Skin of body (tissue), 2 donors: ENCODE data around the gene CYTH1. TPM values are rescaled to one million over a fixed set of nuclear protein-coding genes. Genes with fewer than 3 reads are reported as not detected.
"Not testable (repeated sequence)": the region's sequence is repeated elsewhere in the genome, so short reads cannot be mapped to it uniquely, and the experiment has no call there.

Experiments used
- DNase-seq: peaks from one replicate; lab custom pipeline; 2025; lab: John Stamatoyannopoulos, UW
- total RNA-seq: library from RNA; depleted of rRNA; stranded (reverse); fragments of >200 nt; gene quantifications from one replicate; pipeline ENCODE4 v1.2.3, GENCODE V29; 2014

Gene CYTH1
- total RNA-seq, 1 donor from 2014 or later, result 32.6 TPM

DNA sequence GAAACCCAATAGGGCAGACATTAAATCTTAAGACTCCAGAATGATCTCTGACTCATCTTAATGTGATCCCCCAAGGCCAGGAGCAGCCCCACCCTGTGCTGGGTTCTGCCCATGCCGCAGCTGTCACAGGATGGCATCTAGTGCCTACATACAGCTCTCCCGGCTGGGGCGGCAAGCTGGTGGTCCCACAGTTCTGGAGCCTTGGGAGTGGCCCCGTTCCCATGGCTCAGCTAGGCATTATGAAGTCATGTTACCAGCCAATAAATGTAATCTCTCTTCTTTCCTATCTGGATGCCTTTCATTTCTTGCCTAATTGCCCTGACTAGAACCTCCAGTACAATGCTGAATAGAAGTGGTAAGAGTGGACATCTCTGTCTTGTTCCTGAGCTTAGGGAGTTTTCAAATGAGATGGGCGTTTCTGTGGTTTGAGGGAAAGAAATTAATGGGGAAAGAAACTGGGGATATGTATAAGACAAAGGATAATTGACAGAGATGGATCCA lies 109.2 kb downstream of the CYTH1 start:
- DNase-seq, result no peak

DNA sequence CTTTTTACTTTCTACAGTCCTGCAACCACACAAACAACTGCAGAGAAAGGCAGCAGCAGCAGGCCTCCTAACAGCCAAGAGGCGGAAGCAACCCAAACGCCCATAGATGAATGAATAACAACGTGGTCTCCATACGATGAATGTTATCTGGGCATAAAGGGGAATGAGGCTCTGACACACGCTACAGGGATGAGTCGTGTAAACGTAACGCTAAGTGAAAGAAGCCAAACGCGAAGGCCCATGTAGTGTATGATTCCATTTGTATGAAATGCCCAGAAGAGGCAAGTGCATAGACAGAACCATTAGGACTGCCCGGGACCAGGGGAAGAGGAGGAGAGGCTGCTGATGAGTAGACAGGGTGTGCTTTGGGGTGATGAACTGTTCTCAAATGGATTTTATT lies 110.1 kb downstream of the CYTH1 start:
- no peak for DNase-seq

DNA sequence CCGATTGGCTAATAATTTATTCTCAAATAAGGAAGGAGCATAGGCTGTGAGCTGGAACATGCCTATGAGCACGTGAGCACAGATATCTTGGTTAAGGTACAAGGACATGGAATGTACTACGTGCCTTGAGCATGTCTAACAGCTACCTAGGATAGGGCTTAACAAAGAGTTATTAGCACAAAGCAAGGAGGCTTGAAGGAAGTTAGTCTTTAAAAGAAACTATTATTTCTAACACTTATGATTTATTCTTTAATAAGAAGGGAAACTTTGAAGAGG lies 110.4 kb downstream of the CYTH1 start:
- not testable (repeated sequence) for DNase-seq

DNA sequence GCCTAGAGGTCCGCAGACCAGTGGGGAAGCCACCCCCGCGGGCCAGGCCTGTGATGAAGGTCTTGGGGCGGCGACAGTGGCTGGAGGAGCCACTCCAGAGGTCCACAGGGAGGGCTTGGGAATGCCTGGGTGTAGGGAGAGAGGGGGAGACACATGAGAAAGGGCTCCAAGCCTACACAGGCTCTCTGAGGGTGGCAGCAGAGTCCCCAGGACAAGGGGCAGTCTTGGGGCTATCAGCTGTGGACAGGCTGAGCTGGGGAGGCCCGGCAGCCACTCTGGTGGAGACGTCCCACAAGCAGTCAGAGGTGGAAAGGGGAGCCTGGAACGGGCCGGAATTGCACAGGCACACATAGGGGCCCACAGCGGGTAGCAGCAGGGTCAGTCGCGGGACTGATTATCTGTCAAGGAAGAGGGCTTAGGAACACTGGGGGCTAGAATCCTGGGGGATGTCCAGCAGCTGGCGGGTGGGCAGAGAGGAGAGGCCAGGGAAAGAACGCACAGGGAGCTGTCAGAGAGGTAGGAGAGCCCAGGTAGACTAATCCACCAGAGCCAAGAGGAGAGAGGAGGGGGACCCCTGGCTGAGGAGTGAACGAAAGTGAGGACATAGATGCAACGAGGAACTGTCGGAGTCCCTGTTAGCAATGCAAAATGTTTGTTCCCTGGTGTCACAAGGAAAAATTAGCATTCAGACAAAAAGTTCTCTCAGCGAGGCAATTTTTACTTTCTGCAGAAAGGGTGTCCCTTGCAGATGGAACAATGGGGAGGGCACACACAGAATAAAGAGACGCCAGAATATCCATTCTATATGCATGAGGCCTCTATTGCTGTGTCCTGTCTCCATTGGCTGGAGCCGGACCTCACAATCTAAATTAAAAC lies 111.0 kb downstream of the CYTH1 start:
- no peak for DNase-seq

DNA sequence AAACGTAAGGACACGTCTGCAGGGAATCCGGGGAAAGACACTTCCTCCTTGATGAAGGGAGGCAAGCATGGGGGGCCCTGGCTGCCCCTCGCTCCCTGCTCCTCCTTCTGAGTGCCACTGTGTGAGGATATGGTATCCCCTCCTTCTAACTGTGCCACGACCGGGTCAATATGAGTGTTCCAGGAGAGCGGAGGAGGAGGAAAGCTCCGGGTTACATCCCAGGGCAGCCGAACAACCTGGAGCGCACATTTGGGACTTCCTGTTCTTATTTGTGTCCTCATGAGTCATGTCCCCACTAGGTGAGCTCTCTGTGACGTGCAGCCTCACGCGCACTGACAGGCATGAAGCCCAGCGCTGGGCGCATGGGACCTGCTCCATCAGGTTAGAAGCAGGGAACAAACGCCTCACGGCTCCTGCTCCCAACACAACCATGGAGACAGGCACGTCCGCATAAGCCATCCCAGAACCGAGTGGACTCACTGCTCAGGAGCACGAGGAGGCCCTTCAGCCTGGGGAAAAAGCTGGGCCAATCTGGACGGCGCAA lies 112.0 kb downstream of the CYTH1 start:
- no peak for DNase-seq

DNA sequence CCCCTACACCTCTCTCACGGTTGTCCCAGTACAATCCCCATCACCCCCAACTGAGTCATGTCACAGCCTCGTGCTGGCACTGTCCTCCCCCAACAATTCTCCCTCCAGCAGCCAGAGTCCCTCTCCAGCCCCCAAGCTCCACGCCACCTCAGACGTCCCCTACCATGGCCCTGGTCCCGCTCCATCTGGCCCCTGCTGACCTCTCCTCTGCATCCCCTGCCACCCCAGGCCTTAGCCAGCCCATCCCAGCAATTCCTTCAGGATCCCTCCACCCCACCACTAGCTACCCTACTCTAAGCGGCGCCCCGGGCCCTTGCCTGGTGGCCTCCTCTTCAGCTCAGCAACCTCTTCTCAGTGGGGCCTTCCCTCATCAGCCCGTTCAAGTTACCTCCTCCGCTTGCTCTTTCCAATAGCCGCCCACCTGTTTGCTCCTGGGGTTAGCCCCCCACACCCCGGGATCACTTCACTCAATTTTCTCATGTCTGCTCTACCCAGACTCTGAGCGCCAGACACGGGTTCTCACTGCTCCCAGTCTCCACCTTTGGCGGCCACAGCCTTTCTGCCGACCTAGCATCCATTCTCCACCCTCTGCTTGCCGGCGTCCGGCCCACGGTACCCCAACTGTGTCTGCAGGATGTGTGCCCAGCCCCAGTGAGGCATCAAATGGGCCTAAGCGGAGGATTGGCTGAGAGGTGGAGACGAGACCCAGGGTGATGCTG lies 112.7 kb downstream of the CYTH1 start:
- DNase-seq, result no peak

DNA sequence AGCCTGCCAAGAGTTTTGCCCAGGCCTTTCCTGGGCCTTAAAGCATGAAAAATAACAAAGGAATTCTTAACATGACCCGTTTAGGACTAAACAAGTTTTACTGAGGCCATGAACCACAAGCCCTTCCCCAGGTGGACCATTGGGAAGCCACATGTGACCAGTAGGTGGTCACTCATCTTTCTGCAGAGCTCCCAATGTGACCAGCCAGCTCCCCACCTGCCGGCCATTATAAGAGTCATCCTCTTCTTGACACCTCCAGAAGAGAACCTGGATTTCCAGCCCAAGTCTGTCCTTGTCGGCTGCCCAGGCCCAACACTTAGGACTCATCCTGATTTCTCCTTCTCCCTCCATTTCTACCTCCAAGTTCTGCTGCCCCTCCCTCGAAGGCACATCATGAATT lies 113.2 kb downstream of the CYTH1 start:
- DNase-seq, result no peak

DNA sequence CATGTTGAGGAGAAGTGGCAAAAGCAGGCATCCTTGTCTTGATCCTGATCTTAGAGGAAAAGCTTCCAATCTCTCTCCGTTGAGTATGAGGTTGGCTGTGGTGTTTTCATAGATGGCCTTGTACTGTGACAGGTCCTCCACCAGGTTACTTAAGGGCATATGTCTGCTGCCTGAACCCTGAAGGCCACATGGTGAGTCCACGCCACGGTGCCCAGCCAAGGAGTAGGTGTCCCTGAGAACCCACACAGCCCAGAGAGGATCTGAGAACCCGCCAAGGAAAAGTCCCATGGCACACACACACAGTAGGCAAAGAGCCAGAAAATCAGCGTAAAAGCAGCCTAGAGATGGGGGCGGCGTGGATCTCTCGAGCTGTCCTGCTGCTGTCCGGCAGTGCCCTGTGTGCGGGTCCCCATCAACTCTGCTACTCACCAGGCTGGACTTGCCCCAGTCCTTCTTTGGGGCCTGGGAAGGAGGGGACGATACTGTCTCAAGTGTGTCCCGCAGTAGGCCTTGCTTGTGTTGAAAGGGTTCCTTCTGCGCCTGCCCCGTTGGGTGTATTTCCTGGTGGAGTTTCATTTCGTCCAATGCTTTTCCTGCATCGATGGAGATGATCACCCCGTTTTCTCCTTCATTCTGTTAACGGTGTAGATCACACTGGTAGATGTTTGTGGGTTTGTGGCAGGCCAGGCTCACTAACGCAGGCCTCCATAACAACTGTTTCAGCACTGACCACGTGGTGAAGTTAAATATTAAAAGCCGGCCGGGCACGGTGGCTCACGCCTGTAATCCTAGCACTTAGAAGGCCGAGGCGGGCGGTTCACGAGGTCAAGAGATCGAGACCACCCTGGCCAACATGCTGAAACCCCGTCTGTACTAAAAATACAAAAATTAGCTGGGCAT lies 114.1 kb downstream of the CYTH1 start:
- DNase-seq, result no peak

DNA sequence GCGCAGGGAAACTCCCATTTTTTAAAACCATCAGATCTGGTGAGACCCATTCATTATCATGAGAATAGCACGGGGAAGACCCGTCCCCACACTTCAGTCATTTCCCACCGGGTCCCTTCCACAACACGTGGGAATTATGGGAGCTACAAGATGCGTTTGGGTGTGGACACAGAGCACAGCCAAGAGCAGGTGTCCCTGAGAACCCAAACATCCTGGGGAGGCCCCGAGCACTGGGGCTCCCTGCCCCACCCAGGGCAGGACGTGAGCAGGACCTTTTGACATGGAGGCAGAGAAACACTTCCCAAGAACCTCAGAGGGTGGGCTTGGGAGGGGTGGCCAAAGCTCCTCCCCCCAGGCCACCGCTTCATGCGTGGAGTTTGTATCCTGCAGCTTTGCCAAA lies 115.0 kb downstream of the CYTH1 start:
- DNase-seq, result no peak

DNA sequence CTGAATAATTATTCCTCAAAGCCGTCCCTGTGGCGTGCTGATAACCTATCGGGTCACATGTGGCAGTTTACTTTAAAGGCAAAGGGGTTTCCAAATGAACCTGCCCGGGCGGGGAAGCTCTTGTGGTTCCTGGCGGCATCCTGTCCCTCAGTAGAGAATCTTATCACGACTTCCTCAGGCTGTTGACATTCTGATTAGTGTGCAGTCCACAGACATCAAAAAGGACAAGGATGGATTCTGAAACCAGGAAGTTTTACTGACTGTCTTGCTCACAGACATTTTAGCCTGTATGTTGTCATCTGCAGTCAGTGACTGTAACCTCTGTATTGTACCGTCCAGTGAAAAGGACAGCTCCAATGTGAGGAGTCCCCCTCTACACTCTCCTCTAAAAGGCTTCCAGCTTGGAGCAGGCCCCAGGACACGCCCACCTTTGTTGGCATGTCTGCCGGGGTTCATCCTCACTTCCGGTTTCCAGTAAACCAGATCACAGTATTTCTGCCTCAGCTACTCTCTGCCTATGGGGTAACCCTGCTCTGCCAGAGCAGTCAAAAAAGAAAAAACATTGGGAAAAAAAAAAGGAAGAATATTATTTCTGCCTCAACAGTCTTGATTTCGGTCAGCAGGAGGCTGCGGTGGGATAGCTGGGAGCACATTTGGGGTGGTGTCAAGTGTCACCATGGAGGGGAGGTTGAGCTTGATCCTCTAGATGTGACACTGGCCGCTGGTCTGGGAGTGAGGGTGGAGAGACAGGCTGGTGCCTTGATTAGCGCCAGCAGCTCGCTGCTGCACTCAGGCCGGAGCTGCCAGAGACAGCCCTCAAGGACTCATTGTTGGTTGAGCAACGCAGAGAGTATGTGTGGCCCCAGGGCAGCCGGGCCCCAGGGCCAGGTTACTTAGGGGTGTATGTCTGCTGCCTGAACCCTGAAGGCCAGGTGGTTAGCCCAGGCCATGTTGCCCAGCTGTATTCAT lies 115.8 kb downstream of the CYTH1 start:
- no peak for DNase-seq

DNA sequence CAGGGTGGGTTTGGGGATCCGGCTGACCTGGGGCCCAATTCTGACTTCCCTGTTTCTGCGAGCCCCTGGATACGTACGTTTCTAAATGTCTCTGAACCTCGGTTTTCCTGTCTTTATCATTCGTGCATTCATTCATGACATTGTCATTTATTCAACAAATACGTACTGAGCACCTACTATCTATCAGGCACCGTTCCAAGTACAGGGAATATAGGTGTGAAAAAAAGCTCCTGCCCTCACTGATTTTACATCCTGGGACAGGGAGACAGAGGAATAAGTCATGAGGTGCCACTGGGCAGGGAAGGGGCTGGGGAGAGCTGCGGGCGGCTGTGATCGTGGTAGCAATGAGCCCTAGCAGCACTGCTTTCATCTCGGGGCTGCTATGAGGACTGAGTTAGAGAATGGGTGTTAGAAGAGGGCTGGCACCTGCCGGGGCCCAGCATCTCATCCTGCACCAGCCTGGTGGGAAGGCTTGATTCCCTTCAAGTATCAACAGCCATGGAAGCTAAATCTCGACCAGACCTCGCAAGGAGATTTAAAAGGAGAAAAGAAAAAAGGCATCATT lies 116.6 kb downstream of the CYTH1 start:
- no peak for DNase-seq

DNA sequence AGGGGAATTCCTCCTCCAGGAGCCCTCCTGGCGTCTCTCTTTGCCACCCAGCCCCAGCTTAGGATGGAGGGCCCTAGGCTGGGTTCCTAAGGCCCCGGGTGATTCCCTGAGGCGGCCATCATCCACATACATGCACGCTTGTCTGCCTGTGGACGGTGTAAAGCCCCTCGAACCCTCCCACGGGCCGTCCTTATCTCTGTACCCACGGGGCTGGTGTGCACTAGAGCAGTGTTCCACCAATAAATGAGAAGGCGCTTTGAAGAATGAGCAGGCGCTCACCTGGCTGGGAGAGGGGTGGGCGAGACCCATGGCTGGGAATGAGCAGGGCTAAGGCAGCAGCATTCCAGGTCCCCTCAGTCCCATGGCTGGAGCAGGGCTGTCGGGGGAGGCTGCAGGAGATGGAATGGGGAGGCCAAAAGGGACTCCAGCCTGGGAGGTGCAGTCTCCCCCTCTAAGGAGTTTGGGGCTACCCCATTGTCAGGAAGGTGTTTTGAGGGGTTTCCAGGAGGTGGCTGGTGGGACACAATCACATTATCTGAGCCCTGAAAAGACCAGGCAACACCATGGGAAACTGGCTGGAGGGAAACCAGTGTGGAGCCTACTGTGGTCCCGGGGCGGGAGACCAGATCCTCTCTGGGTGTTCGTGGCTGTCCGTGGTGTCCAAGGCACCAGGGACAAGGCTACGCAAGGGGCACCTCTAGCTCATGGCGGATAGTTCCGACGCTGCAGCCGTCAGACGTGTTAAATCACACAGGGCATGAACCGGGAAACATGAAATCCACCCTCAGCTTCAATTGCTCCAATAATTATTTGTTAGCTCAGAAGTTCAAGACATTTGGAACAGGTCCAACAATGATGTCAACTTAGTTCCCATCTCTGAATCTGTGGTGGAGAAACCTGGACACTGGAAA lies 117.3 kb downstream of the CYTH1 start:
- no peak for DNase-seq

DNA sequence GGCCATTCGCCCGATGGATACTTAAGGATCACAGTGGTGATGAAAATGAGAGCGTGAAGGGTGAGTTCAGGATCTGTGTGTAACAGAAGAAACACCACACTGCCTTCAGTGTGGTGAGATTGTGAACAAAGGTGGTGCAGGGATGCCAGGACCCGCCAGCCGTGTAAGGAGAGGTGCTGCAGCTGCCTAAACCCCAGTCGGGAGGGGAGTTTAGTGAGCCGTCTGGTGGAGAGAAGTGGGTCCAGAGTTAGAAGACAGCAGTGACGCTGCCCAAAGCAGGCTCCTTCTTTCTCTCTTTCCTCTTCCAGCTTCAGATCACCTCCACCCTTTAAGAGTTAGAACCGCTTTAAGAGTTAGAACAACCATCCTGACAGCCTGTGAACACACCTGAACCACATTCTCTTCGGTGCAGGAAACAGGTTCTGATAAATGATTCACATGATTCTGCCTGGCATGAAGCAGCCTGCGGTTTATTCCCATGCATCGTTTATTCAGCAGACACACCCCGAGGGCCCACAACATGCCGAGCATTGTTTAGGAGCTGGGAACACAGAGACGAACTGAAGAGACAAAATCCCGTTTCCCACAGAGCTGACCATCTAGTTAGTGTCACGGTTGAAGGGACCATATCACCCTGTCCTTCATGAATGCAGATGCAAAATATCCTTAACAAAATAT lies 120.8 kb downstream of the CYTH1 start:
- DNase-seq, result no peak

DNA sequence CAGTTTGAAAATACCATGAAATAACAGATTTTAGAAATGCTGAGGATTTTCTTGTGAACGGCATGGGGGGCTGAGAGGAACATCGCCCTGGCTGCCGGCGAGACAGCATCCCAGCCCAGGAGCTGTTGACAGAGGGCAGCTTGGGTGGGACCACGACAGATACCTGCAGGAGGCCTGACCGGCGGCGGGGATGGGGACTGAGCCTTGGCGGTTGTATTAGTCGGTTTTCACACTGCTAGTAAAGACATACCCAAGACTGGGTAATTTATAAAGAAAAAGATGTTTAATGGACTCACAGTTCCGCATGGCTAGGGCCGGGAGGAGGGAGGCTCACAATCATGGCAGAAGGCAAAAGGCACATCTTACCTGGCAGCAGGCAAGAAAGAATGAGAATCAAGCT lies 122.5 kb downstream of the CYTH1 start:
- DNase-seq, result no peak

DNA sequence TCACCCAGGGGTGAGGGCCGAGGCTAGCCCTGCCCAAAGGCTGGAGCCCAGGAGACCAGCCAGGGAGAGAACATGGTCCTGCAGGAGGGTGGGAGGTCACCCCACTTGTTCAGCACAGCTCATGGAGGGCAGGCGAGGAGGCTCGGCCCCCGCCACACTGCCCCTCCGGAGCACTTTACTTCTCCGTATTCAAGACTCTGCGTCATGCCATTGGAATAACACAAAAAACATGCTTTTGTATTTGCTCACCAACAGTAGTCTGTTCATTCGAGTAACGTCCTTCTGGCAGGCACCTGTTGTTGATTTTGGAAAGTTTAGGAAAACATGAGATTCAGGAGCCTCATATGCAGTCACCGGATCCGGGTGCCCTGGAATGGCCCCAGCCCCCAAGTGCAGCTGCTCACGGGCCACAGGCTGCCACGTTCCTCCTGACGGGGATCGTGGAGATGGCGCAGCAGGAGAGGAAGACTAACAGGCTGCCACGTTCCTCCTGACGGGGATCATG lies 123.7 kb downstream of the CYTH1 start:
- no peak for DNase-seq

DNA sequence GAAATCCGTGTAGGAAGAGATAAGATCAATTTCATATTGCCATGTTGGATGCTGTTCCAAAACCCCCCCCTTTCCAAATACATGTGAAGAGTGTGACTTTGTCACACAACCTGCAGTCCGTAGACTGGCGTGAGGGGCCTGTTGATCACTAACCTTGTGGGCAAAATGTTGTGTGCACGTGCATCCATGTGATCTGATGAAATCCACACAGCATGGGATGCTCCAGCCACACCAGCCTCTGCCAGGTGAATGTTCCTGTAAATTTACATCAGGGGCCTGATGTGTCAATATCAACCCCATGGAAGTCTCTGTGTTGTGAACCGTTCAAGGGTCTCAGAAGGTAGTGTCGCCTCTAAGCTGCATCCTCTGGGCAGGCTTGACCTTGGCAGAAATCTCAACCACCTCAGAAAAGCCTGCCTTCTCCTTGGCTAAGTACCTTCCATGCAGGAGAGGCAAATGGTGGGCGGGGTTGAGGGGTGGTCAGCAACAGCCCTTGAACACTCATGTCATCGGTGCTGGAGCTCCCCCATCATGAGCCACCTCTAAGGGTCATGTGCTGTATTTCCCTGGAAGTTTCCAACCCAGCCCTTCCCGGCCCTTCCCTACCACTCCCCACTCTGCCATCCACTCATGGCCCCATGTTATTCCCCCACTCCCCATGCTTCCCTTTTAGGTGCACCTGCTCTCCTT lies 126.7 kb downstream of the CYTH1 start:
- DNase-seq, result no peak

DNA sequence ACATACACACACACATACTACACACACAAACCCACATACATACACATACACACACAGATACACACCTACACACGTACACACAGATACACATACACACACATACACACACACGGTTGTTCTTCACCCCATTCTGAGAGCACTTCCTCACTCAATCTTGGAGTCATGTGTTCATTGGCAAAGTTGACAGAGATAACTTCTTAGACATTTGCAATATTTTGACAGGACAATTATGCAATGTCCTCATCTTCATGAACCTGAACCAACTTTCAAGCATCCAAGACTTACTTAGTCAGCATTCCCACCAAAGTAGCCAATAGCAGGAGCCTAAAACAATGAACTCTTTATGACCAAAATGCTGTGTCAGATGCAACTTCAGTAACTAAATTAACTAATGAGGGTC lies 127.7 kb downstream of the CYTH1 start:
- DNase-seq, result no peak

DNA sequence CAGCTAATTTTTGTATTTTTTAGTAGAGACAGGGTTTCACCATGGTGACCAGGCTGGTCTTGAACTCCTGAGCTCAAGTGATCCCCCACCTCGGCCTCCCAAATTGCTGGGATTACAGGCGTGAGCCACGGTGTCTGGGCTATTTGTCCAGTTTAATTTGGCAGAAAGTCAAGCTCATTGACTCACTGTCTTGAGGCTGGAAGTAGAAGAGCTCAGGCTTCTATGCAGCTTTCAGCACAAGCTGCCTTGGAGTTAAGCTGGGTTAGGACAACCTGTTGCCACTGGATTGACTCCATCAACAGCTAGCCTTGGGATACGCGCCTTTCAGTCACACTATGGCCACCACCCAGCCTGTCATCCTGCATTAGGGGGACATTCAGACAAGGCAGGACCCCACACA lies 128.7 kb downstream of the CYTH1 start:
- DNase-seq, result no peak
